Lung (tissue), 12 donors: ENCODE measurements around the gene OR8G5. TPM values are rescaled to one million over a fixed set of nuclear protein-coding genes. Genes with fewer than 3 reads are reported as not detected.
A peak's percentile ranks its signal among the peaks of the same experiment; 100 is the strongest.

ENCODE experiments used
- ATAC-seq: fragments of 200-7000 bp; cut with Tn5 transposase; one replicate; pipeline ENCODE4 v1.9.1; 2020; ENCODE audit warnings: moderate number of reproducible peaks; ENCODE audit not compliant: insufficient read depth, low FRiP score
- DNase-seq, 3 donors: peaks; one replicate each; pipeline ENCODE4 v3.0.0-alpha.2; 2013 to 2017
- H3K27ac ChIP-seq, 2 donors: one replicate each; pipeline ENCODE4 v1.5.1; 2013; ENCODE audit warnings: mild to moderate bottlenecking in 2 of 2, moderate library complexity in 2 of 2, control low read depth in 1 of 2, inconsistent platforms in 1 of 2, low read depth in 1 of 2, low read length in 1 of 2
- H3K27me3 ChIP-seq, 3 donors: one replicate each; pipeline ENCODE4 v1.5.1; 2013; ENCODE audit warnings: low read length in 2 of 3; ENCODE audit not compliant: control insufficient read depth in 3 of 3, insufficient read depth in 3 of 3
- H3K36me3 ChIP-seq, 4 donors: one replicate each; pipeline ENCODE4 v1.5.1; 2013; ENCODE audit warnings: low read length in 4 of 4, mild to moderate bottlenecking in 1 of 4, moderate library complexity in 1 of 4; ENCODE audit not compliant: control insufficient read depth in 4 of 4, insufficient read depth in 4 of 4
- H3K4me1 ChIP-seq, 5 donors: one replicate each; pipeline ENCODE4 v1.5.1; 2013; ENCODE audit warnings: low read length in 5 of 5, mild to moderate bottlenecking in 2 of 5, moderate library complexity in 1 of 5; ENCODE audit not compliant: control insufficient read depth in 5 of 5, insufficient read depth in 5 of 5
- H3K4me3 ChIP-seq: one replicate; pipeline ENCODE4 v1.5.1; 2013; ENCODE audit warnings: mild to moderate bottlenecking, control low read depth, moderate library complexity
- H3K9ac ChIP-seq, 2 donors: one replicate each; pipeline ENCODE4 v1.5.1; 2013; ENCODE audit warnings: low read length in 2 of 2, control low read depth in 1 of 2; ENCODE audit not compliant: insufficient read depth in 1 of 2
- H3K9me3 ChIP-seq, 4 donors: one replicate each; pipeline ENCODE4 v1.5.1; 2013; ENCODE audit warnings: low read length in 3 of 4, mild to moderate bottlenecking in 1 of 4, moderate library complexity in 1 of 4; ENCODE audit not compliant: control insufficient read depth in 4 of 4, insufficient read depth in 3 of 4
- whole genome bisulfite sequencing, 2 donors: extraction: QIAGEN DNeasy Blood & Tissue Kit; methylation state at CpG; one replicate each; pipeline ENCODE4 v1.1.7; 2013; 5-methylcytosine and 5-hydroxymethylcytosine counted together
- polyA plus RNA-seq, 2 donors: library from polyadenylated mRNA; stranded (reverse); fragments of 200-250 nt; gene quantifications; one replicate each; pipeline ENCODE4 v1.2.1, GENCODE V29; 2013
- total RNA-seq, 2 donors: library from RNA; depleted of rRNA in 1 of 2; stranded (reverse); fragments of >200 nt in 1 of 2; gene quantifications; one replicate each; pipeline ENCODE4 v1.2.1, GENCODE V29; 2014 to 2021
- TF ChIP-seq, protein P1 (sequence below): IDR thresholded peaks from 2 replicates; pipeline ENCODE4 v1.5.1; 2012; ENCODE audit warnings: mild to moderate bottlenecking; ENCODE audit errors: control extremely low read depth, extremely low read depth
- donor health status: control.
- donor health status: control.
- donor health status: Bipolar disorder and iron deficiency.
- donor health status: healthy.
- donor health status: DM: yes; HTN: yes; CAD: no.

The OR8G5 gene
- total and polyA plus RNA-seq, 4 donors, result 0.10 to 0.34 (median 0.13) TPM; not detected in 1

- TF ChIP-seq, protein P1, sequence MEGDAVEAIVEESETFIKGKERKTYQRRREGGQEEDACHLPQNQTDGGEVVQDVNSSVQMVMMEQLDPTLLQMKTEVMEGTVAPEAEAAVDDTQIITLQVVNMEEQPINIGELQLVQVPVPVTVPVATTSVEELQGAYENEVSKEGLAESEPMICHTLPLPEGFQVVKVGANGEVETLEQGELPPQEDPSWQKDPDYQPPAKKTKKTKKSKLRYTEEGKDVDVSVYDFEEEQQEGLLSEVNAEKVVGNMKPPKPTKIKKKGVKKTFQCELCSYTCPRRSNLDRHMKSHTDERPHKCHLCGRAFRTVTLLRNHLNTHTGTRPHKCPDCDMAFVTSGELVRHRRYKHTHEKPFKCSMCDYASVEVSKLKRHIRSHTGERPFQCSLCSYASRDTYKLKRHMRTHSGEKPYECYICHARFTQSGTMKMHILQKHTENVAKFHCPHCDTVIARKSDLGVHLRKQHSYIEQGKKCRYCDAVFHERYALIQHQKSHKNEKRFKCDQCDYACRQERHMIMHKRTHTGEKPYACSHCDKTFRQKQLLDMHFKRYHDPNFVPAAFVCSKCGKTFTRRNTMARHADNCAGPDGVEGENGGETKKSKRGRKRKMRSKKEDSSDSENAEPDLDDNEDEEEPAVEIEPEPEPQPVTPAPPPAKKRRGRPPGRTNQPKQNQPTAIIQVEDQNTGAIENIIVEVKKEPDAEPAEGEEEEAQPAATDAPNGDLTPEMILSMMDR, result no peak
- ATAC-seq, result no peak
- H3K4me1 ChIP-seq, result no peaks in the 10 kb centered on the region
- DNase-seq, result no peak
- no peak overlapping the region for H3K4me3 ChIP-seq
- no peaks in the 10 kb centered on the region for H3K27me3 ChIP-seq
- no peaks in the 10 kb centered on the region for H3K9me3 ChIP-seq
- H3K27ac ChIP-seq, result no peak overlapping the region
- 64 to 72% methylated on average over 2 of the region's 2 CpGs for WGBS, 2 donors
- no peak overlapping the region for H3K9ac ChIP-seq
- no peaks in the 10 kb centered on the region for H3K36me3 ChIP-seq
Observed at GRCh38 chr11:124278261-124278660, 22.1 kb downstream of the OR8G5 start.

GRCh38 chr11:124285610-124286344 is 29.6 kb downstream of the OR8G5 start:
- WGBS, 2 donors, result 50 to 62% methylated on average over 3 of the region's 3 CpGs
- TF ChIP-seq, protein P1, result no peak
- peaks cover 0 to 2% (median 0%) of the 10 kb centered on the region in 4 donors for H3K9me3 ChIP-seq

DNA sequence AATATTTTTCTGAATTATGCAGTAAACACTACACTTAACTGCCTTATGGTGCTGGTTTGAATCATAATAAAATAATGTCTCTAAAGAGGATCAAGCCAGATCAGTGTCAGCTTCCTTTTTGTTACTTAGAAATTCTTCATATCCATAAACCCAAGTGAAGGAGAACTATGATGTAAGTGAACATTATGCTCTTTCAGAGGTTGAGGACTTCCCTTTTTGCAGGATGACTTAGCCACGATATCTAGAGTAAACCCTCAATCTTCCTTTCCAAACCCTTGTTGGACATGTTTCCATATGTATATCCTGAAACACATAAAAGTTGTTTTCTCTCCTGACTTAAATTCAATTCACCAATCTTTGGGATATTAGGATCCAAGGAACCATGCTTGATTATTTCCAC is 38.5 kb downstream of the OR8G5 start:
- Histone ChIP-seq H3K27me3 (no peaks in the 10 kb centered on the region), H3K4me3 (no peak overlapping the region), H3K36me3 (no peaks in the 10 kb centered on the region), H3K9me3 (peaks cover 0 to 3% (median 0%) of the 10 kb centered on the region in 4 donors), H3K27ac (no peak overlapping the region), H3K4me1 (no peaks in the 10 kb centered on the region), H3K9ac (no peak overlapping the region)
- TF ChIP-seq, protein P1, result no peak
- 24 to 54% methylated on average over 1 of the region's 1 CpG for WGBS, 2 donors
- DNase-seq (no peak), ATAC-seq (no peak)

More at GRCh38 chr11:124285610-124286344, 29.6 kb downstream of the OR8G5 start:
- Histone ChIP-seq H3K4me3 (no peak overlapping the region), H3K36me3 (no peaks in the 10 kb centered on the region), H3K4me1 (no peaks in the 10 kb centered on the region), H3K27ac (no peak overlapping the region), H3K9ac (no peak overlapping the region), H3K27me3 (no peaks in the 10 kb centered on the region)
- no peak for ATAC-seq
- DNase-seq, result peak in 2 of 3 donors; percentile 37 to 61
